ENCODE data around the gene ASB8. TPM values are rescaled to one million over a fixed set of nuclear protein-coding genes. Genes with fewer than 3 reads are reported as not detected.

ASB8 gene
- total and polyA plus RNA-seq, 9 of the 15 experiments (the other 6 are each of a cell fraction or from before 2014, with no cell fraction given) = 13.3 to 29.0 (median 19.6) TPM

- TF ChIP-seq PCBP2 (IDR thresholded peaks at IDR 0.05; ENCODE audit: low read depth, low read length, poor library complexity, severe bottlenecking) = no peak
- no peak for TF ChIP-seq ZBTB49 (CRISPR knock-in tag; IDR thresholded peaks at IDR 0.05; ENCODE audit: borderline replicate concordance)
- no peak for TF ChIP-seq ZBTB43 (CRISPR knock-in tag; IDR thresholded peaks at IDR 0.05)
- TF ChIP-seq KDM1A (IDR thresholded peaks at IDR 0.05) = no peak
- TF ChIP-seq HDAC1 (IDR thresholded peaks at IDR 0.05) = no peak
- 83% methylated on average over 2 of the region's 2 CpGs for WGBS (ENCODE audit: insufficient coverage, low coverage, missing lambda C conversion rate)
Observed at GRCh38 chr12:48143898-48144297, 13.4 kb downstream of the ASB8 start.

More at GRCh38 chr12:48143898-48144297, 13.4 kb downstream of the ASB8 start:
- in situ Hi-C loops (cut with MboI) = no loop called here
- H3K9ac ChIP-seq (ENCODE audit: insufficient read depth in 1 of 2, low read depth in 2 of 2, low read length in 2 of 2) = no peak overlapping the region
- peaks cover 77% of the 10 kb centered on the region; the same call in 2 of the 3 replicates for H3K36me3 ChIP-seq (ENCODE audit: control insufficient read depth, insufficient read depth, low read length)
- peak in 1 of 4 experiments; percentile 25 for DNase-seq (ENCODE audit: extremely low read depth in 1 of 4, low spot score in 3 of 4)
- H3K9me1 ChIP-seq (ENCODE audit: control insufficient read depth, insufficient read depth, low read length) = no peaks in the 10 kb centered on the region
- no TSS peak for BruUV-seq (replicated peaks)
- no peak overlapping the region for H3K4me3 ChIP-seq
- no peaks in the 10 kb centered on the region for H3K9me3 ChIP-seq (replicated peaks; ENCODE audit: control insufficient read depth, insufficient read depth, low read depth, low read length)
- H3K4me1 ChIP-seq (replicated peaks in 1 of 2; ENCODE audit: control insufficient read depth in 2 of 2, insufficient read depth in 2 of 2, low read length in 2 of 2) = peaks cover 0 to 4% of the 10 kb centered on the region in 2 experiments; a peak in 1 of 5 replicates
- H3K4me2 ChIP-seq (ENCODE audit: insufficient read depth, low read length) = no peak overlapping the region
- H3K27ac ChIP-seq (ENCODE audit: extremely low read depth, low read depth, low read length) = no peak overlapping the region
- no peak overlapping the region for H2AFZ ChIP-seq (ENCODE audit: low read depth, low read length)
- no peak for FAIRE-seq
- intact Hi-C loops (cut with micrococcal nuclease) = no loop called here
- CTCF ChIA-PET (ENCODE audit: low intra/inter-chr PET ratio) = no interaction called here
- POLR2A ChIA-PET = interaction anchor here (0.7 kb wide), 1 partner anchor 9 kb away, joined by 4 read pairs; no protein-coding TSS in a partner anchor
- ATAC-seq = no peak
- H4K20me1 ChIP-seq (replicated peaks; ENCODE audit: control insufficient read depth, insufficient read depth, low read length) = no peaks in the 10 kb centered on the region
- H3K27me3 ChIP-seq (ENCODE audit: control insufficient read depth in 2 of 2, insufficient read depth in 2 of 2, low read length in 2 of 2) = no peaks in the 10 kb centered on the region
- no peaks in the 10 kb centered on the region for H3K79me2 ChIP-seq (ENCODE audit: control insufficient read depth, insufficient read depth, low read length)
